ENCODE data around the gene CNEP1R1. TPM values are rescaled to one million over a fixed set of nuclear protein-coding genes. Genes with fewer than 3 reads are reported as not detected.

CNEP1R1 gene
- total RNA-seq, 4 donors from 2014 or later, result 11.7 to 24.9 (median 16.1) TPM

DNA sequence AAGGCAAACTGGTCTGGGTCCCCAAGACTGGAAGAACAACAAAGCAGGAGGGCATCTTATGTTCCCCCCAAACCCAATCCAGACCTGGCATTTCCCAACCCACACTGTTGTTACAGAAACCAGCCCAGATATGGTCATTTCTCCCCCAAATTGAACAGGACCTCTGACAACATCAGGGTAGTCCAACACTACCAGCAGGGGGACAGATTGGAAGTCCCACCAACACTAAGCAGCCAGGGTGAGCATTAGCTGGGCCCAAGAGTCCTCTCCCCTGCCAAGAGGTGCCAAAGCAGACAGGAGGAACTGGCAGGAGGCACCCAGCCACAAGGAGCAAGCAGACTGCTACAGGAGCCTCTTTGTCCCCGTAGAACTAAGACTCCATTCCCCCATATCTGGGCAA lies 29.3 kb upstream of the CNEP1R1 start:
- no peaks in the 10 kb centered on the region for H3K4me1 ChIP-seq
- H3K27me3 ChIP-seq, result no peaks in the 10 kb centered on the region
- TF ChIP-seq, protein P1, sequence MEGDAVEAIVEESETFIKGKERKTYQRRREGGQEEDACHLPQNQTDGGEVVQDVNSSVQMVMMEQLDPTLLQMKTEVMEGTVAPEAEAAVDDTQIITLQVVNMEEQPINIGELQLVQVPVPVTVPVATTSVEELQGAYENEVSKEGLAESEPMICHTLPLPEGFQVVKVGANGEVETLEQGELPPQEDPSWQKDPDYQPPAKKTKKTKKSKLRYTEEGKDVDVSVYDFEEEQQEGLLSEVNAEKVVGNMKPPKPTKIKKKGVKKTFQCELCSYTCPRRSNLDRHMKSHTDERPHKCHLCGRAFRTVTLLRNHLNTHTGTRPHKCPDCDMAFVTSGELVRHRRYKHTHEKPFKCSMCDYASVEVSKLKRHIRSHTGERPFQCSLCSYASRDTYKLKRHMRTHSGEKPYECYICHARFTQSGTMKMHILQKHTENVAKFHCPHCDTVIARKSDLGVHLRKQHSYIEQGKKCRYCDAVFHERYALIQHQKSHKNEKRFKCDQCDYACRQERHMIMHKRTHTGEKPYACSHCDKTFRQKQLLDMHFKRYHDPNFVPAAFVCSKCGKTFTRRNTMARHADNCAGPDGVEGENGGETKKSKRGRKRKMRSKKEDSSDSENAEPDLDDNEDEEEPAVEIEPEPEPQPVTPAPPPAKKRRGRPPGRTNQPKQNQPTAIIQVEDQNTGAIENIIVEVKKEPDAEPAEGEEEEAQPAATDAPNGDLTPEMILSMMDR (IDR thresholded peaks at IDR 0.05 in 4 of 5, conservative IDR thresholded peaks at IDR 0.05 in 1 of 5), result no peak
- TF ChIP-seq POLR2A (IDR thresholded peaks at IDR 0.05), result no peak
- ATAC-seq, result no peak
- intact Hi-C loops (cut with DNase I; ENCODE audit: low total_unique reads), result no loop called here
- H3K36me3 ChIP-seq, result no peaks in the 10 kb centered on the region
- in situ Hi-C loops (cut with MboI; ENCODE audit: low sequenced_read_pairs in 4 of 4), result no loop called here
- no peaks in the 10 kb centered on the region for H3K9me3 ChIP-seq
- no peak for DNase-seq
- H3K4me3 ChIP-seq, result no peak overlapping the region
- no peak overlapping the region for H3K27ac ChIP-seq

DNA sequence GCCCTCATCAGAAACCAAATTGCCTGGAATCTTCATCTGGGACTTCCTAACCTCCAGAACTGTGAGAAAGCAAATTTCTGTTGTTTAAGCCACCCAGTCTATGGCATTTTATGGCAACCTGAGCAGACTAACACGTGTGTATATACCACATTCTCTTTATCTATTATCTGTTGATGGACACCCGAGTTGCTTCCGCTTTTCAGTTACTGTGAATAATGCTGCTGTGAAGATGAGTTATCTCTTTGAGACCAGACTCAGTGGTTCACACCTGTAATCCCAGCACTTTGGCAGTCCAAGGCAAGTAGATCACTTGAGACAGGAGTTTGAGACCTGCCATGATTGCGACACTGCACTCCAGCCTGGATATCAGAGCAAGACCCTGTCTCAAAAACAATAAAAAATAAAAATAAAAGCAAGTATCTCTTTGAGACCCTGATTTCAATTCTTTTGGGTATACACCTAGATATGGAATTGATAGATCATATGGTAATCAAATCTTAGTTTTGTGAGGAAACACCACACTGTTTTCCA lies 27.2 kb upstream of the CNEP1R1 start:
- ATAC-seq (no peak), DNase-seq (no peak)
- H3K27ac ChIP-seq, result no peak overlapping the region
- no peaks in the 10 kb centered on the region for H3K9me3 ChIP-seq
- H3K36me3 ChIP-seq, result no peaks in the 10 kb centered on the region
- in situ Hi-C loops (cut with MboI; ENCODE audit: low sequenced_read_pairs in 4 of 4), result no loop called here
- H3K4me1 ChIP-seq, result no peaks in the 10 kb centered on the region
- H3K4me3 ChIP-seq, result no peak overlapping the region
- no peaks in the 10 kb centered on the region for H3K27me3 ChIP-seq
- intact Hi-C loops (cut with DNase I; ENCODE audit: low total_unique reads), result no loop called here
- TF ChIP-seq, protein P1 (IDR thresholded peaks at IDR 0.05 in 4 of 5, conservative IDR thresholded peaks at IDR 0.05 in 1 of 5), result no peak
- TF ChIP-seq POLR2A (IDR thresholded peaks at IDR 0.05), result no peak

DNA sequence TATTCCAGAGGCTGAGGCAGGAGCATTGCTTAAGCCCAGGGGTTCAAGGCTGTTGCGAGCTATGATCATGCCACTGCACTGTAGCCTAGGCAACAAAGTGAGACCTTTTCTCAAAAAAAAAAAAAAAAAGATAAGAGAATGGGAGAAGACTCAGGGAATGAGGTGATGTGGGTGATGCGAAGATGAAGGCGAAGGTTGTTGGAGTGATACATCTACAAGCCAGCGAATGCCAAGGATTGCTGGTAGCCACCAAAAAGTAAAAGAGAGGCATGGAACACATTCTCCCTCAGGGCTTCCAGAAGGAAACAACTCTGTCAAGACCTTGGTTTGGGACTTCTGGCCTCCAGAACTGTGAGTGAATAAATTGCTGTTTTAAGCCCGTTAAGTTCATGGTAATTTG lies 26.0 kb upstream of the CNEP1R1 start:
- H3K4me1 ChIP-seq, result no peaks in the 10 kb centered on the region
- TF ChIP-seq, protein P1 (IDR thresholded peaks at IDR 0.05 in 4 of 5, conservative IDR thresholded peaks at IDR 0.05 in 1 of 5), result no peak
- TF ChIP-seq POLR2A (IDR thresholded peaks at IDR 0.05), result no peak
- H3K36me3 ChIP-seq, result no peaks in the 10 kb centered on the region
- no peak for DNase-seq
- no peak overlapping the region for H3K4me3 ChIP-seq
- no peak overlapping the region for H3K27ac ChIP-seq
- in situ Hi-C loops (cut with MboI; ENCODE audit: low sequenced_read_pairs in 4 of 4) (no loop called here), intact Hi-C loops (cut with DNase I; ENCODE audit: low total_unique reads) (no loop called here)
- H3K27me3 ChIP-seq, result no peaks in the 10 kb centered on the region
- ATAC-seq, result no peak
- H3K9me3 ChIP-seq, result no peaks in the 10 kb centered on the region

DNA sequence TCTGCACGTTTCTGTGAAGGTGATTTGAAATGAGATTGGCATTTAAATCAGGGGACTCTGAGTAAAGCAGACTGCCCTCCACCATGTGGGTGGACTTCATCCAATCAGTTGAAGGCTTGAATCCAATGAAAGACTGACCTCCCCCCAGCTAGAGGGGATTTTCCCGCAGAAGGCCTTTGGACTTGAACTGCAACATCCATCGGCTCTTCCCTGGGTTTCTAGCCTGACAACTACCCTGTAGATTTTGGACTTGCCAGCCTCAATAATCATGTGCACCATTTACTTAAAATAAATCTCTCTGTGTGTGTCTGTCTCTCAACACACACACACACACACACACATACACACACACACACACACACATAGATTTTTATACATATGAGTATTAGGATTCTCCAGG lies 23.9 kb upstream of the CNEP1R1 start:
- in situ Hi-C loops (cut with MboI; ENCODE audit: low sequenced_read_pairs in 4 of 4), result no loop called here
- no peak overlapping the region for H3K27ac ChIP-seq
- TF ChIP-seq POLR2A (IDR thresholded peaks at IDR 0.05), result no peak
- TF ChIP-seq, protein P1 (IDR thresholded peaks at IDR 0.05 in 4 of 5, conservative IDR thresholded peaks at IDR 0.05 in 1 of 5), result no peak
- no peaks in the 10 kb centered on the region for H3K36me3 ChIP-seq
- ATAC-seq, result no peak
- DNase-seq, result no peak
- H3K27me3 ChIP-seq, result no peaks in the 10 kb centered on the region
- no peak overlapping the region for H3K4me3 ChIP-seq
- no peaks in the 10 kb centered on the region for H3K4me1 ChIP-seq
- no peaks in the 10 kb centered on the region for H3K9me3 ChIP-seq
- intact Hi-C loops (cut with DNase I; ENCODE audit: low total_unique reads), result no loop called here

DNA sequence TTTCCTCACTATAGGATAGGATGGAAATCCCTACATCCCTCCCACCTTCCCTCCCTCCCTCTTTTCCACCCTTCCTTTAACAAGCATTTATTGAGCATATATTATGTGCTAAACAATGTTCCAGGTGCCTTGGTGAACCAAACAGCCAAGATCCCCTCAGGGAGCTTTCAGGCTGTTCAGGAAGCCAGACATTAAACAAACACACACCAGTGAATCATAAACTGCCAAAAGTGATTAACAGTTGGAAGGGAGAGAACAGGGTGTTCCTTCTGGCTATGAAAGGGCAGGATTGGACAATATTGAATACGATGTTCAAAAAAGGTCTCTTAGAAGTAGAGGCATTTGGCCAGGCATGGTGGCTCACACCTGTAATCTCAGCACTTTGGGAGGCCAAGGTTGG lies 22.8 kb upstream of the CNEP1R1 start:
- intact Hi-C loops (cut with DNase I; ENCODE audit: low total_unique reads), result no loop called here
- ATAC-seq, result no peak

More for the DNA sequence above, 22.8 kb upstream of the CNEP1R1 start:
- in situ Hi-C loops (cut with MboI; ENCODE audit: low sequenced_read_pairs in 4 of 4), result no loop called here
- Histone ChIP-seq H3K27ac (no peak overlapping the region), H3K4me3 (no peak overlapping the region), H3K9me3 (no peaks in the 10 kb centered on the region), H3K27me3 (no peaks in the 10 kb centered on the region), H3K36me3 (no peaks in the 10 kb centered on the region), H3K4me1 (no peaks in the 10 kb centered on the region)
- TF ChIP-seq, protein P1 (IDR thresholded peaks at IDR 0.05 in 4 of 5, conservative IDR thresholded peaks at IDR 0.05 in 1 of 5), result no peak
- no peak for TF ChIP-seq POLR2A (IDR thresholded peaks at IDR 0.05)
- no peak for DNase-seq
